Activated naive CD4-positive, alpha-beta T cell treated with anti-CD3 and anti-CD28 coated beads, Interleukin-2, amount 50 U/mL, for 16 hours (primary cell): Measurements from ENCODE around the gene ACAD8.
"Not testable (repeated sequence)": the region's sequence is repeated elsewhere in the genome, so short reads cannot be mapped to it uniquely, and the experiment has no call there.

Experiments
- DNase-seq: peaks from one replicate; pipeline ENCODE4 v3.0.0-alpha.2; 2020

ACAD8 gene

DNA sequence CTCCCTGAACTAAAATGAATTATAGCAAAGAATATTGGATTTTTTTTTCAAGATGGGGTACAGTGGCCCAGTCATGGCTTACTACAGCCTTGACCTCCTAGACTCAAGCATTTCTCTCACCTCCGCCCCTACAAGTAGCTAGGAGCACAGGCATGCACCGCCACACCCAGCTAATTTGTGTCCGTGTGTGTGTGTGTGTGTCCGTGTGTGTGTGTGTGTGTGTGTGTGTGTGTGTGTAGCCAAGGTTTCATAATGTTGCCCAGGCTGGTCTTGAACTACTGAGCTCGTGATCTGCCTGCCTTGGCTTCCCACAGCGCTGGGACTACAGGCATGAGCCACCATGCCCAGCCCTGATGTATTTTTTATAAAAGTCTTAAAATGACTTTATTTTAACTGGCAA is 12.8 kb upstream of the ACAD8 start:
- no peak for DNase-seq

DNA sequence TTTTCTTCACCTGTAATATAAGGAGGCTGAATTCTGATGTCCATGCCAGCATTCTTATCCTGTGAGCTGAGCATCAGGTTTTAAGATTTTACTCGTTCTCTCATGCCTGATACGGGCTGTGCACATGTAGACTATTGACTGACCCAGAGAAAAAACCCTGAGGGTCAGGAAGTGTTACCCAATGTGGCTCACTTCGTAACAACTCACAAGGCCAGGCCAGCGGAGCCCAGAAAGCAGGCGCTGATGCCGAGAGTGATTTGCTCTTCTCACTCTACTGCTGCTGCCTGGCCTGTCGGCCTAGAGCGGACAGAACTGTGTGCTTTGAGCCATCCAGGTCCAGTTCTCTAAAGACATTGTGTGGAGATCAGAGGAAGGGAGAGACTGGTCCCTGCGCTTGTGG is 11.0 kb upstream of the ACAD8 start:
- DNase-seq = no peak

GRCh38 chr11:134243913-134244312 is 9.5 kb upstream of the ACAD8 start:
- DNase-seq = no peak

GRCh38 chr11:134244593-134244992 is 8.8 kb upstream of the ACAD8 start:
- DNase-seq = no peak

DNA sequence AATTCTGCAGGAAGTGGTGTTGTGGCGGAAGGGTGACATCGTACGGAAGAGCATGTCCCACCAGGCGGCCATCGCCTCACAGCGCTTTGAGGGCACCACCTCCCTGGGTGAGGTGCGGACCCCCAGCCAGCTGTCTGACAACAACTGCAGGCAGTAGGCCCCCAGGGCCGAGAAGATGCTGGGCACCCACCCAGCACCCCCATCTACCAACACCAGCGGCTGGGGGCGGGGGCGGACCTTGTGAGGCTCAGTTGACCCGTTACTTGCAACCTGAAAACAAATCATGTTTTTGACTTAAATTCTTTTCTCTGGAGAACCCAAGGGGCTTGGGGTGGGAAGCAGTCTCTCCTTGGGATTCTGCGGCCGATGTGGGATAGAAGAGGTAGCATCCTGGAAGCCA is 7.9 kb upstream of the ACAD8 start:
- no peak for DNase-seq

GRCh38 chr11:134246100-134246499 is 7.3 kb upstream of the ACAD8 start:
- DNase-seq = no peak

- no peak for DNase-seq
Measured at GRCh38 chr11:134246678-134247077, 6.7 kb upstream of the ACAD8 start.

DNA sequence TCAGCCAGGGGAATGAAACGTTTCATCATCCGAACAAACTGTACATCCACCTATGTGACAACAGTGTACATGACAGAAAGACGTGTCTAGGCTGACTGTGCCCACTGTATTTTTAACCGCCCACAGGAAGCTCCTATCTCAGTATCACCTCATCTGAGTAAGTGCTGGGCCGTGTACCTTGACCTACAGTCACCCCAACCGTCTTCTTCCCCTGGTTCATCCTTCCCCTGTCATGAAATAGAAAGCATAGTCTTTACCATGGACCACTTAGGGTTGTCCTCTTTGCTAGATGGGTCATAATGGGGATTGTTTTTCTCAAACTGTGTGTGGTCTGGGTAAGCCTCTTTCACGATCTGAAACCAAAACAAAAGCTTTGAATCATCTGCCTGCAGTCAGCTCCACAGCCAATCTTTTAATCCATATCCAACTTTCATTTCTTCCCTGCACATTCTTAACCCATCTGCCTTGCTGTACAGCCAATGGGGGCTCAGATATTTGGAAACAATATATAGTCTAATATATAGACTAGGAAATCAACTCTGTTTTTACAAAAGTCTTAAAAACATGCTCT is 4.4 kb upstream of the ACAD8 start:
- DNase-seq = no peak

- DNase-seq = no peak
Measured at GRCh38 chr11:134250246-134250645, 3.1 kb upstream of the ACAD8 start.

GRCh38 chr11:134250675-134251074 is 2.7 kb upstream of the ACAD8 start:
- DNase-seq = no peak

GRCh38 chr11:134252346-134253187 is 801 bp upstream of the ACAD8 start:
- DNase-seq = peak; percentile 31

DNA sequence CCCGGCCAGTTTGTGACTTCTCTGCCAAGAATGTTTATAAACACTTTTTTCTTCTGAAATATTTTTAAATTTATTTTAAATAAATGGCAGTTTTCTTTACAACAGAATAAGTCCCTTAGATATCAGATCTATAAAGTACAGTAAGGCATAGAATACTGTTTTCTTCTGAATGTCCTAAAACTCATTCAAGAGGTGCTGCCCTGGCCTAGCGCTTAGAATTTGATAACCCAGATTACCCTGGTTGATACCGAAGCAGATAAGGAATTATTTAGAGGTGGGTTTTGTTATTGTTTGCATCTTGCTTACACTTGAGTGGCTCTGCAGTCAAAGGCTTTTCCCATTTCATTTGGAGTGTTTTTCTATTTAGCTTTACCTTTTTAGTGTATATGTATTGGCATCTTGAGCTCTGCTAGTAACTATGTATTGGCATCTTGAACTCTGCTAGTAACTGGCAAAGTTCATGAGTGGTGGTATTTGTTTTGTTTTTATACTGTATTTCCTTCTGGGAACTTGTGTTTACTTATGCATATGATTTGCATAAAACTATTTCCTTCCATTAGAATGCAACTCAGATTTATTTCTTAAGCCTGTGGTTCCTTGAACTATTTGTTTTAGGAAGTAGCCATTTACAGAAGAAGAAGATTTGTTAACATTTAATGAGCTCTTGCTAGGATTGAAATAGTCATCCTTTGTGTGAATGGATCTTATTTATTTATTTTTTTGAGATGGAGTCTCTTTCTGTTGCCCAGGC is 1.2 kb downstream of the ACAD8 start:
- DNase-seq = no peak

GRCh38 chr11:134255184-134255561 is 1.8 kb downstream of the ACAD8 start:
- not testable (repeated sequence) for DNase-seq

DNA sequence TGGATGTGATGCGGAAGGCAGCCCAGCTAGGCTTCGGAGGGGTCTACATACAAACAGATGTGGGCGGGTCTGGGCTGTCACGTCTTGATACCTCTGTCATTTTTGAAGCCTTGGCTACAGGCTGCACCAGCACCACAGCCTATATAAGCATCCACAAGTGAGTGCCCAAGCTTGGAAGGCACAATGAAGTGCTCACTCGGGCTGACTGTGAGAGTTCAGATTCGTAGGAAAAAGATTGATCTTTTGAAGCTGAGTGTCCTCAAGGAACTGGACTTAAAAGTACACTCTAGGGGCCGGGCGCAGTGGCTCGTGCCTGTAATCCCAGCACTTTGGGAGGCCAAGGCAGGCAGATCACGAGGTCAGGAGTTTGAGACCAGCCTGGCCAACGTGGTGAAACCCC is 3.7 kb downstream of the ACAD8 start:
- DNase-seq = no peak

DNA sequence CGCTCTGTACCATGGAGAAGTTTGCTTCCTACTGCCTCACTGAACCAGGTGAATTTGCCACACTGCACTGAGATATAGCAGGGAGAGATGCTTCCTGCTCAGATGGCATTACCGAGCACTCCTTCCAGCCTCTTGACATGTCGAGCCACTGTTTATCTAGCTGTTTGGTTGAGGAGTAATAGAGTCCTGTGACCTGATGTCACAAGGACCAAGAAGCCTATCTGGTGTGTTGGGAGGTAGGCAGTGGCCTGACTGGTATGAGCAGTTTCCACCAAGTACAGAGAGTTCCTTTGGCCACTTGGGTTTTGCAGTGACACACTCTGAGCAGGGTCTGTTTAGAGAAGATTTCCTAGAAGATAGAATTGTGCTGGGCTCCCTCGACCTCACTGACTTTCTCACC is 5.2 kb downstream of the ACAD8 start:
- no peak for DNase-seq

DNA sequence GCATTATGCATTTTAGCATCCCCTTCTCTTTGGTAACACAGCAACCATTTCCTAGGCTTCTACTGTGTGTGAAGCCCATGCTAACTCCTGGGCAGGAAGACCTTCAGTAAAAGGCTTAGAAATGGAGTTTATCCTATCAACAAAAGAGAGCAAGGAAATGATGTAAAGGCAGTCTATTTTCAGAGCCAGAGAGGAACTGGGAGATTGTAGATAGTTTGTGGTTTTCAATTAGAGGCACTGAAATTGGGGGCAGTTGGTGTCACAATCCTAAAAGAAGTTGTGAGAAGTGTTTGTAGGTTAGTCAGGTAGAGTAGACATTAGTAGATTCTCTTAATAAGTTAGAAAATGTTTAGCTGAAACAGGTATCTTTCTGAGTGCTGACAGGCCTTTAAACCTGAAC is 7.1 kb downstream of the ACAD8 start:
- DNase-seq = no peak

GRCh38 chr11:134260983-134261382 is 7.6 kb downstream of the ACAD8 start:
- DNase-seq = no peak

DNA sequence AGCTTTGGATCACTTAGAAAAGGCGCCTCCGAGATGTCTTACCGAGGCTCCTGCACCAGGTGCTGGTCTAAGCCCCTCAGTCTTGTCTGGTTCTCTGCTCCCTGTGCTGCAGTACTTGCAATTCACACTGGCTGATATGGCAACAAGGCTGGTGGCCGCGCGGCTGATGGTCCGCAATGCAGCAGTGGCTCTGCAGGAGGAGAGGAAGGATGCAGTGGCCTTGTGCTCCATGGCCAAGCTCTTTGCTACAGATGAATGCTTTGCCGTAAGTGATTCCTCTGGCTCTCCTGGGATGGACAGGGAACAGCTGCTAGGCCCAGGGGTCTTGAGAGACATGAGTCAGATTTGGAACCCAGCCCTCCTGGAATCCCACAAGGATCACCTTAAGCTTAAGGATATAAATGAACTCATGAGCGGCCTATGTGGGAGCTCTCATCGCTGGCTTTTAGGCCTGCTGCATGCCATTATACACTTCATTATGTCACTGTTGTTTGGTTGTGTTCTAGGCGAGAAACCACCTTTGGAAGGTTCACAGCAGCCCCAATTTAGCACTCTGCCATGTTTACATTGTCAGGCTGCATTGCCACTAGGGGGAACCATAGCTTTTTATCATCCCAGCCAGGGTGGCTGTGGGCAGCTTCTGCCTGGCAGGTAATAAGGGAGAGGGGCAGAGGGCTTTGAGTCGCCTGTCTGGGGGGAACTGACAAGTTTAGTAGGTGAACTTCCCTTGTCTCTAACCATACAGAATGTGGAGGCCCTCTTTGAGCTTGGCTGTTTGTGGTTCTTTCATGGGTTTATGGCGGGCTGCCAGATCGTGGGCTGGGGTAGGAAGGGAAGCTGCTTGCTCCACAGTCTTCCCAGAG is 8.5 kb downstream of the ACAD8 start:
- DNase-seq = peak; percentile 45

DNA sequence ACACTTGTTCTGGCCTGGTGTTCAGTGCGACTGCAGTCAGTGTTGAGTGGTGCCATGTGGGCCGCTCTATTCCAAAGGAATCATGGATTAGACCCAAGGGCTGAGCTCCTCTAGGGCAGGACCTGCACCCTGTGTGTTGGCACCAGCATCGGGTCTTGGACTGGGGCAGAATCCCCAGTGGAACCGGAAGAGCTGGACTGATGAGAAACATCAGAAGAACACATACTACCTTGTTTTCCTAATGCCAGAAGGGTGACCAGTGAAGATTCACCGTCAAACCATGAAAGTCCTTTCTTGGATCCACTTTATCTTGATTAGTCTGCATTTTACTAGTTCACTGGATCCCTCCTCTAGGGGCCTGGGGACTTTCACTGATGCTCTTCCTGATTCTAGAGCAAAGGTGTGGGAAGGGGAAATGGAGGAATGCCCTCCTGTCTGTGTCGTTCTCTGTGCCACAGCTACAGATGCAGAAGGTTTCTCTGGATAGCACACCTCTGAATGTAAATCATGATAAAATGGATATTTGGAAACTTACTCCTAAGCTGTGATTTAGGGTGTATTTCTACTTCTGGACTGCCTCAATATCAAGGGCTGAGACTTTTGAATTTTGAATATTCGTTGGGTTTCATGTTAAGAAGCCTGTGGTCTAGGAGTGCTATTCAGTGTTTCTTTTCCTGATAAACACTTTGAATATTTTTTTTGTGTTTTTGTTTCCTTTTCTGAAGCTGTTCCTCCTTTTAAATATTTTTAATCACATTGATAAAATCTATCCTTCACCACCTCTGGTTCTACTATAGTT is 11.8 kb downstream of the ACAD8 start:
- no peak for DNase-seq

DNA sequence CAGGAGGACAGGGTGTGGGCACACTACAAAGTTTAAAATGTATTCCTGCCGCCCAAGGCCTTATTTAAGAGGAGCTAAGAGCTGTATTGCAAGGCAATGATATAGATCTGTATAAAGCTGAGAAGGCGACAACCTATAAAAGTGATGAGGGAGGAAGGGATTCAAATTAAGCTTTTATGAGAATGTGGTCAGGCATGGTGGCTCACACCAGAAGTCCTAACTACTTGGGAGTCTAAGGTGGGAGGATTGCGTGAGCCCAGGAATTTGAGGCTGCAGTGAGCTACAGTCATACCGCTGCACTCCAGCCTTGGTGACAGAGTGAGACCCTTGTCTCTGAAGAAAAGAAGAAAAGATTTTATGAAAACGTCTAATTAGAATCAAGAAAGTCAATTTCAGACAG is 13.1 kb downstream of the ACAD8 start:
- no peak for DNase-seq

DNA sequence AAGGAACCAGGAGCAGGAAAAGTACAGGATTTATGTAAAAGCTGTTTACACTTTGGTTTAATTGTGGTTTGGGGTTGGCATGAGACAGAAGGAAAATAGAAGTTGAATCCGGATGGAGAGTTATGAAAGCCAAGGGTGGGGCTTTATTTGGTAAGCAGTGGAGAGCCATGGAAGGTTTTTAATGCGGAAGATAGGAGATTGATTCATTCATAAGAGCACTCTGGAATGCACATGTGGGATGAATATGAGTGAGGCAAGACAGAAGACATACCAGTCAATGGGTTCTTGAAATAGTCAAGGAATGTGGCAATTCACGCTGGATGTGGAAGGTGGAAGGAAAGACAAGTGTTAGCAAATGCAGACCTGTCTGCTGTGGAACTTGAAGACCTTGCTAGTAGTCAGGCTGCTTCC is 13.5 kb downstream of the ACAD8 start:
- DNase-seq = no peak

DNA sequence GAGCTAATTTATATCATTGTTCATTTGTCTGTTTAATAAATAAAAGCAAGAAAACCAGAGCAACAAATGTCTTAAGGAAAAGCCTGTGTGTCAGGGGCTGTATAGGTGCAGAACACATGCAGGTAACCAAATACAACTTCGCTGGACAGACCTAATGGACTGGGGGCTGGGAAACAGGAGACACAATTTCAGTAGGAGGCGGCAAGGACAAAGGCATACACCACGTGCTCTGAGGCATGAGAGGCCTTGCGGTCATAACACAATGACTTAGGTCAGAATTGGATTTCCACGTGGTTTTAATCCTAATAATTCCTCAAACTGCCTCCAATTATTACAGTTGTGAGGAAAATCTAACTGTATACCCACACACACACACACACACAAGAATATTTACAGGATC is 14.1 kb downstream of the ACAD8 start:
- no peak for DNase-seq
